IPS-18c (cell line): ENCODE measurements around the gene RERE.

ENCODE experiments used
- H3K4me3 ChIP-seq: 2 replicates; pipeline ENCODE4 v1.7.0; 2013; ENCODE audit warnings: low read depth, mild to moderate bottlenecking, low read length, moderate library complexity; ENCODE audit not compliant: insufficient read depth
- H3K9me3 ChIP-seq: one replicate; pipeline ENCODE4 v1.6.1; 2013; ENCODE audit warnings: mild to moderate bottlenecking, low read length, moderate library complexity; ENCODE audit not compliant: control insufficient read depth, insufficient read depth

Gene RERE

GRCh38 chr1:8552820-8553397 is 264.5 kb downstream of the RERE start:
- no peak overlapping the region for H3K4me3 ChIP-seq
- H3K9me3 ChIP-seq: no peaks in the 10 kb centered on the region

GRCh38 chr1:8551613-8552489 is 265.6 kb downstream of the RERE start:
- H3K4me3 ChIP-seq: no peak overlapping the region
- H3K9me3 ChIP-seq: no peaks in the 10 kb centered on the region

GRCh38 chr1:8551057-8551456 is 266.4 kb downstream of the RERE start:
- H3K4me3 ChIP-seq: no peak overlapping the region
- no peaks in the 10 kb centered on the region for H3K9me3 ChIP-seq

- no peak overlapping the region for H3K4me3 ChIP-seq
- H3K9me3 ChIP-seq: no peaks in the 10 kb centered on the region
These were observed 269.6 kb downstream of the RERE start for GRCh38 chr1:8547791-8548190.

- Histone ChIP-seq H3K4me3 (no peak overlapping the region), H3K9me3 (no peaks in the 10 kb centered on the region)
These were observed 272.4 kb downstream of the RERE start for GRCh38 chr1:8545078-8545477.

- H3K4me3 ChIP-seq: no peak overlapping the region
- H3K9me3 ChIP-seq: no peaks in the 10 kb centered on the region
These were observed 272.8 kb downstream of the RERE start for GRCh38 chr1:8544644-8545043.

GRCh38 chr1:8543965-8544364 is 273.5 kb downstream of the RERE start:
- Histone ChIP-seq H3K4me3 (no peak overlapping the region), H3K9me3 (no peaks in the 10 kb centered on the region)

GRCh38 chr1:8541961-8542521 is 275.4 kb downstream of the RERE start:
- Histone ChIP-seq H3K9me3 (no peaks in the 10 kb centered on the region), H3K4me3 (no peak overlapping the region)

GRCh38 chr1:8540971-8541370 is 276.5 kb downstream of the RERE start:
- H3K9me3 ChIP-seq: no peaks in the 10 kb centered on the region
- H3K4me3 ChIP-seq: no peak overlapping the region

- Histone ChIP-seq H3K9me3 (no peaks in the 10 kb centered on the region), H3K4me3 (no peak overlapping the region)
These were observed 277.0 kb downstream of the RERE start for GRCh38 chr1:8540261-8540941.

- Histone ChIP-seq H3K9me3 (no peaks in the 10 kb centered on the region), H3K4me3 (no peak overlapping the region)
These were observed 277.8 kb downstream of the RERE start for GRCh38 chr1:8539683-8540082.

- Histone ChIP-seq H3K9me3 (no peaks in the 10 kb centered on the region), H3K4me3 (no peak overlapping the region)
These were observed 278.9 kb downstream of the RERE start for GRCh38 chr1:8538502-8538901.

- Histone ChIP-seq H3K4me3 (no peak overlapping the region), H3K9me3 (no peaks in the 10 kb centered on the region)
These were observed 279.4 kb downstream of the RERE start for GRCh38 chr1:8537991-8538390.

- H3K9me3 ChIP-seq: no peaks in the 10 kb centered on the region
- no peak overlapping the region for H3K4me3 ChIP-seq
These were observed 280.9 kb downstream of the RERE start for GRCh38 chr1:8536515-8536914.

- H3K4me3 ChIP-seq: no peak overlapping the region
- no peaks in the 10 kb centered on the region for H3K9me3 ChIP-seq
These were observed 283.5 kb downstream of the RERE start for GRCh38 chr1:8533907-8534306.

GRCh38 chr1:8533124-8533523 is 284.3 kb downstream of the RERE start:
- no peaks in the 10 kb centered on the region for H3K9me3 ChIP-seq
- H3K4me3 ChIP-seq: no peak overlapping the region

- H3K4me3 ChIP-seq: no peak overlapping the region
- H3K9me3 ChIP-seq: no peaks in the 10 kb centered on the region
These were observed 287.5 kb downstream of the RERE start for GRCh38 chr1:8529901-8530300.

- Histone ChIP-seq H3K9me3 (no peaks in the 10 kb centered on the region), H3K4me3 (no peak overlapping the region)
These were observed 289.5 kb downstream of the RERE start for GRCh38 chr1:8527941-8528340.
